ENCODE measurements around the gene GDPD1.
"Not testable (repeated sequence)": the region's sequence is repeated elsewhere in the genome, so short reads cannot be mapped to it uniquely, and the experiment has no call there.

The GDPD1 gene

GRCh38 chr17:59220328-59221158, at the start of gene GDPD1:
GDPD1 (plus strand) TSS chr17:59220511; CDS start chr17:59220610, 99 bp downstream.
- H3K4me3 ChIP-seq (ENCODE audit: control insufficient read depth, low read depth, low read length) = peak within 1 kb of the TSS; percentile 86
- peak; percentile 31 for DNase-seq (ENCODE audit: low read depth)
- TF ChIP-seq, protein P1, sequence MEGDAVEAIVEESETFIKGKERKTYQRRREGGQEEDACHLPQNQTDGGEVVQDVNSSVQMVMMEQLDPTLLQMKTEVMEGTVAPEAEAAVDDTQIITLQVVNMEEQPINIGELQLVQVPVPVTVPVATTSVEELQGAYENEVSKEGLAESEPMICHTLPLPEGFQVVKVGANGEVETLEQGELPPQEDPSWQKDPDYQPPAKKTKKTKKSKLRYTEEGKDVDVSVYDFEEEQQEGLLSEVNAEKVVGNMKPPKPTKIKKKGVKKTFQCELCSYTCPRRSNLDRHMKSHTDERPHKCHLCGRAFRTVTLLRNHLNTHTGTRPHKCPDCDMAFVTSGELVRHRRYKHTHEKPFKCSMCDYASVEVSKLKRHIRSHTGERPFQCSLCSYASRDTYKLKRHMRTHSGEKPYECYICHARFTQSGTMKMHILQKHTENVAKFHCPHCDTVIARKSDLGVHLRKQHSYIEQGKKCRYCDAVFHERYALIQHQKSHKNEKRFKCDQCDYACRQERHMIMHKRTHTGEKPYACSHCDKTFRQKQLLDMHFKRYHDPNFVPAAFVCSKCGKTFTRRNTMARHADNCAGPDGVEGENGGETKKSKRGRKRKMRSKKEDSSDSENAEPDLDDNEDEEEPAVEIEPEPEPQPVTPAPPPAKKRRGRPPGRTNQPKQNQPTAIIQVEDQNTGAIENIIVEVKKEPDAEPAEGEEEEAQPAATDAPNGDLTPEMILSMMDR (IDR thresholded peaks at IDR 0.05; ENCODE audit: control insufficient read depth, insufficient read depth, low read depth, low read length, missing control alignments) = peak; percentile 34

DNA sequence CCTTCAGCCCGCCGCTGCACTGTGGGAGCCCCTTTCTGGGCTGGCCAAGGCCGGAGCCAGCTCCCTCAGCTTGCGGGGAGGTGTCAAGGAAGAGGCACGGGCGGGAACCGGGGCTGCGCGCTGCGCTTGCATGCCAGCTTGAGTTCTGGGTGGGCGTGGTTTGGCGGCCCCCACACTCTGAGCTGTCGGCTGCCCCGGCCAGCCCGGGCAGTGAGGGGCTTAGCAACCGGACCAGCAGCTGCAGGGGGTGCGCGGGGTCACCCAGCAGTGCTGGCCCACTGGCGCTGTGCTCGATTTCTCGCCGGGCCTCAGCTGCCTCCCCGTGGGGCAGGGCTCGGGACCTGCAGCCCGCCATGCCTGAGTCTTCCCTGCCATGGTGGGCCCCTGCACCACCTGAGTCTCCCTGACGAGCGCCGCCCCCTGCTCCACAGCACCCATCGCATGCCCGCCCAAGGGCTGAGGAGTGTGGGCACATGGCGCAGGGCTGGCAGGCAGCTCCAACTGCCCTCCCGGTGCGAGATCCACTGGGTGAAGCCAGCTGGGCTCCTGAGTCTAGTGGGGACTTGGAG, 47.8 kb upstream of the GDPD1 start:
- TF ChIP-seq, protein P1 (IDR thresholded peaks at IDR 0.05; ENCODE audit: control insufficient read depth, insufficient read depth, low read depth, low read length, missing control alignments) = no peak
- no peak for DNase-seq (ENCODE audit: low read depth)
- no peak overlapping the region for H3K4me3 ChIP-seq (ENCODE audit: control insufficient read depth, low read depth, low read length)

GRCh38 chr17:59174671-59175070, 45.6 kb upstream of the GDPD1 start:
- no peak overlapping the region for H3K4me3 ChIP-seq (ENCODE audit: control insufficient read depth, low read depth, low read length)
- DNase-seq (ENCODE audit: low read depth) = no peak
- TF ChIP-seq, protein P1 (IDR thresholded peaks at IDR 0.05; ENCODE audit: control insufficient read depth, insufficient read depth, low read depth, low read length, missing control alignments) = no peak

DNA sequence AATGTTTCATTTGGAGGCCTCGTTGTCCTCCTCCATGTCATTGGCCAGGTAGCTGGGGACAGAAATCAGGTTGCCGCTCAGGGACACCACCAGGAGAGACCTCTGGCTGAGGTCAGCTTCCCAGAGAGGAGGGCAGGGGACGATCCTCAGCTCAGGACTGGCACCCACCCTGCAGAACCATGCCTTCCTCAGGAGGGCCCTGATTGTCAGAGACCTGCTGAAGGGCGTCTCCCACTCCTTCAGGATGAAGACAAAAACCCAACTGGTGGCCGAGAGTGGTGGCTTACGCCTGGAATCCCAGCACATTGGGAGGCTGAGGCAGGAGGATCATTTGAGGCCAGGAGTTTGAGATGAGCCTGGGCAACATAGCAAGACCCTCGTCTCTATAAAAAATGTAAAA, 45.2 kb upstream of the GDPD1 start:
- TF ChIP-seq, protein P1 (IDR thresholded peaks at IDR 0.05; ENCODE audit: control insufficient read depth, insufficient read depth, low read depth, low read length, missing control alignments) = no peak
- DNase-seq (ENCODE audit: low read depth) = no peak

DNA sequence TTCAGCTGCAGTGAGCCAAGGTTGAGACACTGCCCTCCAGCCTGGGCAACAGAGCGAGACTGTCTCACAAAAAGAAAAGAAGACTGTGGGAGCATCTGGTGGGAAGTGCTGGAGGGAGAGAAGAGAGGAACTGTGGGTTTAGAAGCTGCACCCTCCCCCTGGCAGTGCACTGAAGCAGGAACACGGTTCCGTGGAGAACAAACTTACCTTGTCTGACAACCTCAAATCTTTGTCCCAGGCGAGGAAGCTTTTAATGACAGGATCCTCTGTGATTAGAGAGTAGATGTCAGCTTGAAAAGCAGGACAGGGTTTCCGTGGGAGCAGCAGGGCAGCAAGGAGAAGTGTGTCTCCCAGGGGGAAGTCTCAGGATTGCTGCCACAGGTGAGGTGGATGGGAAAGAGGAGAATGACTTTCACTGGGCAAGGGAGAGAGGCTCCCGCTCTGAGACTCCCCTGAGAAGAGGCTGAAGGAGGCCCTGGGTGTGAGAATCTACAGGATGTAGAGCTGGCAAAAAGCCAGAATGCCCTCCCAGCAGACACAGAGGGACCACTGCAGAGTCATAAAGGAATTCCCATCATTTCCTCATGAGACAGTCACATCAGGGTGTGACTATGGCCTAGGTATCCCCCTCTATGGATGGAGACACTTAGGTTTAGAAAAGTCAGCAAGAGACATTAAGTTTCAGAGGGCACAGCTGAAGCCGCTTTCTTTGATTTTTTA, 41.9 kb upstream of the GDPD1 start:
- no peak overlapping the region for H3K4me3 ChIP-seq (ENCODE audit: control insufficient read depth, low read depth, low read length)
- TF ChIP-seq, protein P1 (IDR thresholded peaks at IDR 0.05; ENCODE audit: control insufficient read depth, insufficient read depth, low read depth, low read length, missing control alignments) = no peak
- DNase-seq (ENCODE audit: low read depth) = no peak

More for the DNA sequence above, 45.2 kb upstream of the GDPD1 start:
- no peak overlapping the region for H3K4me3 ChIP-seq (ENCODE audit: control insufficient read depth, low read depth, low read length)

DNA sequence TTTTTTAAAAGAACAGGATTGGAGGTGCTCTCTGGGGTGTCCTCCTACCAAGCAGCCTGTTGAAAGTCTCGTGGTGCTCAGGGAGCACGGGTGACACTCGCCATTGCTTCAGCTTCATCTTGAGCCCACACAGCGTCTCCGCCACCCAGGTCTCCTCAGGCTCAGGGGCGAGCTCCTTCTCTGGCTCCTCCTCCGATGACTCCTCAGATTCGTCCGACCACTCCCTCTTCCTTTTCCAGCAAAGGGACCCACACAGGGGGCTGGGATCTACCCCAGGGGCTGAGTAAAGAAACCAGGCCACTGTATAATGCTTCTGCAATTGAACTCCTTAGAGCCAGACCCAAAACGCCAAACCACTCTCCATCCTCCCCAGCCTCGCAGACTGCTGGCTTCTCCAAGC, 40.7 kb upstream of the GDPD1 start:
- not testable (repeated sequence) for DNase-seq (ENCODE audit: low read depth); H3K4me3 ChIP-seq (ENCODE audit: control insufficient read depth, low read depth, low read length)

- no peak overlapping the region for H3K4me3 ChIP-seq (ENCODE audit: control insufficient read depth, low read depth, low read length)
- TF ChIP-seq, protein P1 (IDR thresholded peaks at IDR 0.05; ENCODE audit: control insufficient read depth, insufficient read depth, low read depth, low read length, missing control alignments) = no peak
- DNase-seq (ENCODE audit: low read depth) = no peak
Observed at GRCh38 chr17:59180626-59181025, 39.7 kb upstream of the GDPD1 start.
